ENCODE data around the gene GBA2.

The GBA2 gene

GRCh38 chr9:35705836-35706430 is 43.1 kb downstream of the GBA2 start:
- Mint-ChIP-seq H3K36me3 (ENCODE audit: low read depth) (peaks cover 57% of the 10 kb centered on the region), H3K4me3 (no peak overlapping the region), H3K27me3 (ENCODE audit: low read depth, poor library complexity) (no peaks in the 10 kb centered on the region), H3K4me1 (no peaks in the 10 kb centered on the region), H3K27ac (no peak overlapping the region), H3K9me3 (no peaks in the 10 kb centered on the region)
- TF ChIP-seq CTCF (IDR thresholded peaks at IDR 0.05): no peak
- no peak for DNase-seq

- no peak for TF ChIP-seq CTCF (IDR thresholded peaks at IDR 0.05)
- H3K4me3 Mint-ChIP-seq: no peak overlapping the region
- DNase-seq: no peak
- no peaks in the 10 kb centered on the region for H3K4me1 Mint-ChIP-seq
- H3K9me3 Mint-ChIP-seq: no peaks in the 10 kb centered on the region
- no peaks in the 10 kb centered on the region for H3K27me3 Mint-ChIP-seq (ENCODE audit: low read depth, poor library complexity)
- H3K36me3 Mint-ChIP-seq (ENCODE audit: low read depth): peaks cover 51% of the 10 kb centered on the region
- no peak overlapping the region for H3K27ac Mint-ChIP-seq
Observed at GRCh38 chr9:35705372-35705771, 43.7 kb downstream of the GBA2 start.

- Mint-ChIP-seq H3K36me3 (ENCODE audit: low read depth) (peaks cover 44% of the 10 kb centered on the region), H3K4me3 (no peak overlapping the region), H3K9me3 (no peaks in the 10 kb centered on the region), H3K27me3 (ENCODE audit: low read depth, poor library complexity) (no peaks in the 10 kb centered on the region), H3K27ac (no peak overlapping the region), H3K4me1 (no peaks in the 10 kb centered on the region)
- no peak for TF ChIP-seq CTCF (IDR thresholded peaks at IDR 0.05)
- no peak for DNase-seq
Observed at GRCh38 chr9:35703906-35704672, 44.9 kb downstream of the GBA2 start.

GRCh38 chr9:35702696-35703095 is 46.3 kb downstream of the GBA2 start:
- peaks cover 33% of the 10 kb centered on the region for H3K36me3 Mint-ChIP-seq (ENCODE audit: low read depth)
- no peak for DNase-seq
- TF ChIP-seq CTCF (IDR thresholded peaks at IDR 0.05): no peak
- no peaks in the 10 kb centered on the region for H3K27me3 Mint-ChIP-seq (ENCODE audit: low read depth, poor library complexity)
- H3K9me3 Mint-ChIP-seq: no peaks in the 10 kb centered on the region
- H3K4me1 Mint-ChIP-seq: no peaks in the 10 kb centered on the region
- no peak overlapping the region for H3K4me3 Mint-ChIP-seq
- no peak overlapping the region for H3K27ac Mint-ChIP-seq

- no peaks in the 10 kb centered on the region for H3K4me1 Mint-ChIP-seq
- H3K36me3 Mint-ChIP-seq (ENCODE audit: low read depth): peaks cover 31% of the 10 kb centered on the region
- no peaks in the 10 kb centered on the region for H3K27me3 Mint-ChIP-seq (ENCODE audit: low read depth, poor library complexity)
- H3K9me3 Mint-ChIP-seq: no peaks in the 10 kb centered on the region
- H3K4me3 Mint-ChIP-seq: no peak overlapping the region
- no peak for DNase-seq
- TF ChIP-seq CTCF (IDR thresholded peaks at IDR 0.05): no peak
- no peak overlapping the region for H3K27ac Mint-ChIP-seq
Observed at GRCh38 chr9:35700942-35701341, 48.1 kb downstream of the GBA2 start.

GRCh38 chr9:35700031-35700430 is 49.0 kb downstream of the GBA2 start:
- Mint-ChIP-seq H3K4me1 (no peaks in the 10 kb centered on the region), H3K27me3 (ENCODE audit: low read depth, poor library complexity) (no peaks in the 10 kb centered on the region), H3K4me3 (no peak overlapping the region), H3K27ac (no peak overlapping the region), H3K36me3 (ENCODE audit: low read depth) (peaks cover 25% of the 10 kb centered on the region), H3K9me3 (no peaks in the 10 kb centered on the region)
- DNase-seq: no peak
- TF ChIP-seq CTCF (IDR thresholded peaks at IDR 0.05): no peak

Measured in nephron progenitor cell (in vitro differentiated cells).